HPDE6-E6E7 (cell line): ENCODE data around the gene MYOCOS.
"Not testable (repeated sequence)": the region's sequence is repeated elsewhere in the genome, so short reads cannot be mapped to it uniquely, and the experiment has no call there.

Experiments
- DNase-seq: peaks from one replicate; pipeline ENCODE4 v3.0.0; 2011; ENCODE audit warnings: missing footprints; ENCODE audit errors: extremely low spot score

MYOCOS gene

DNA sequence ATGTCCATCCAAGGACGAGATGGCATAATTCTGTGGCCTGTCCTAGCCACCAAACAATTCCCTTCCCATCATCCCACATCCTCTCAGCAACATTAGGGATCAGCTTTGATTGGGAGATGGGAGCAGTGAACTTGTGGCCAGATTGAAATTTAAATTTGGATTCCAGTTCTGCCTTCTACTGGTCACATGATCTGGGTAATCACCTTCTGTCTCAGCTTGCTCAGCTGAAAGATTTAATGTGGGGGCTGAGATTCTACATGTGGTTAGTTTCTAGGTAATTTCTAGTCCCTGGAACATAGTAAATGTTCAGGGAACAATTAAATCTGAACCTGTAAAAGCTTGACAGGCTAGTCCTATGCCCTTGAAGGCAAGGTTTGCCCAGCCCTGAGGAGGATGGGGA lies 3.2 kb downstream of the MYOCOS start:
- DNase-seq, result no peak

DNA sequence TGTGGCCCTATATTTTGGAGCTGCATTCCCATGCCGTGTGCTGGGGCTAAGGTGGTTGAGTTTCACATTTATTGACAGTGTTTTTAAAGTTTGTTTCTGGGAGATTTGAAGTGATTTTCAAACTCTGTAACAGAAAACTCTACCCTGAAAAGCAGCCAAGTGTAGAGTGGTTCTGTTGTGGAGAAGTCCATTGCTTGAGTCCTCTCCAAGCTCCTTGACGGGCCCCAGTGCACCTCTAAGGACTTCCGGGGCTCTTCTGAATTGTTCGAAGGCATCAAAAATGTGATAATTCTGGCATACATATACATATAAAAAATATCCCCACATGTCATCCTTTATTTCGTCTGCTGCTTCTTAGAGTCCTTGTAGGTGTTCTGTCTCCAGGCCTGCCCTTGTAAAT lies 5.0 kb downstream of the MYOCOS start:
- DNase-seq, result no peak

DNA sequence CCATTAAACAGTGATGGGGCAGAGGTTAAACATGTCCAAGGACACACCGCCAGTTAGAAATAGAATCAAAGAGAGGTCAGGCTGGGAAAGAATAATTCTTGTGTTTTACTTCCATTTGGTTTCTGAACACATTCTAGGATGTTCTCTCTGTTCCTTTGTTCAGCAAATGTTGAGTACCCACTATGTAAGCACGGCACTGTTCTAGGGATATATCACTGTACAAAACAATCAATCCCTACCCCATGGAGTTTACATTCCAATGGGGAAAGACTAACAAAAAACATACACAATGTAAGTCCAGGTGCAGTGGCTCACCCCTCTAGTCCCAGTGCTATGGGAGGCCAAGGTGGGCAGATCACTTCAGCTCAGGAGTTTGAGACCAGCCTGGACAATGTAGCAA lies 6.2 kb downstream of the MYOCOS start:
- DNase-seq, result no peak

DNA sequence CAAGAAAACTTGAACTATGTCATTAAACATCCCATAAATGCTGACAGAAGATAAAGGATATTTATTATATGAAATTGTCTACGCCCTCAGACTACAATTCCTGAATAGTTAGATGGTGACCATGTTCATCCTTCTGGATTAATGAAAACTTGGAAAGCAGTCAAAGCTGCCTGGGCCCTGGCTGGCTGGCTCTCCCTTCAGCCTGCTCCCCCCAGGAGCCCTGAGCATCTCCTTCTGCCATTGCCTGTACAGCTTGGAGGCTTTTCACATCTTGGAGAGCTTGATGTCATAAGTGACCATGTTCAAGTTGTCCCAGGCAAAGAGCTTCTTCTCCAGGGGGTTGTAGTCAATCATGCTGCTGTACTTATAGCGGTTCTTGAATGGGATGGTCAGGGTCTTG lies 13.6 kb downstream of the MYOCOS start:
- DNase-seq, result no peak

DNA sequence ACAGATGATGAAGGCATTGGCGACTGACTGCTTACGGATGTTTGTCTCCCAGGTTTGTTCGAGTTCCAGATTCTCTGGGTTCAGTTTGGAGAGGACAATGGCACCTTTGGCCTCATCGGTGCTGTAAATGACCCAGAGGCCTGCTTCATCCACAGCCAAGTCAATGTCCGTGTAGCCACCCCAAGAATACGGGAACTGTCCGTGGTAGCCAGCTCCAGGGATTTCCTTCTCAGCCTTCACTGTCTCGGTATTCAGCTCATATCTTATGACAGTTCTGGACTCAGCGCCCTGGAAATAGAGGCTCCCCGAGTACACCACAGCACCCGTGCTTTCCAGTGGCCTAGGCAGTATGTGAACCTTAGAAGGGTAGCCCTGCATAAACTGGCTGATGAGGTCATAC lies 14.1 kb downstream of the MYOCOS start:
- DNase-seq, result no peak

DNA sequence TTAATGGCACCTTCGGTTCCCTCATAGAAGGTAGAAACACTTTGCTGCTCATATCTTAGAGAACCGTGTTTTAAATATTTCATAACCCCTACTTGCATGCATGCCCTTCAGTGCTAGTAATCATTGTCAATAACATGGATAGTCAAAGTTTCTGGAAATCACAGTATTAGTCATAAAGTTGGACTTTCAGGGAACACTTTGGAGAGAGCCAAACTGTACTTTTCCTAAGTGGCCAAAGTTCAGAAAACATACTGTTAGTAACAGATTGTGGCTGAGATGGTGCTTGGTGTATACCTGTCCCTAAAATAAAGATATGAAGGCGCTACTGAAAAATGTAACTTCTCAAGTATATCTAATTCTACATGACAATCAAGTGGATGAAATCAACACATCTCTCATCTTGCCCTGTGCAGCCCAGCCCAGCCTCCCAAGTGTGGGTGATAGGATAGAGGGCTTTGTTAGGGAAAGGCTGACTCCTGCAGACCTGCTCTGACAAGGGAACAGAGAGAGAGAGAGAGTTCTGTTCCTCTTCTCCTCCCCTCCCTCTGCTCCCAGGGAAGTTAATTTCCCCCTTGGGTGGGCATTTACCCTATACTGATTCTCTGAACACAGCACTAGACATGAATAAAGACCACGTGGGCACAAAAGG lies 16.0 kb downstream of the MYOCOS start:
- no peak for DNase-seq

DNA sequence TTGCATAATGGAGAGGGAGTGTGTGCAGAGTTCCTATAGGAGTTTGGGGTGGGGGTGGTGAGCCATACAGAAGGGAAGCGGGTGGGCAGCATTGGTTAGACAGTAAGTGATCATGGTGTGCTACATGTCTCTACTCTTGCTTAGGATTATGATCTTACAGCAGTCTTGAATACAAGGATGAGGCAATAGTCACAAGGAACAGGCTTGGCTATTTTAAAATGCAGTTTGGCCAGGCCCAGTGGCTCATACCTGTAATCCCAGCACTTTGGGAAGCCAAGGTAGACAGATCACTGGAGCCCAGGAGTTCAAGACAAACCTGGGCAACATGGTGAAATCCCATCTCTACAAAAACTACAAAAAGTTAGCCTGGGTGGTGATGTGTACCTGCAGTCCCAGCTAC lies 18.2 kb downstream of the MYOCOS start:
- no peak for DNase-seq

DNA sequence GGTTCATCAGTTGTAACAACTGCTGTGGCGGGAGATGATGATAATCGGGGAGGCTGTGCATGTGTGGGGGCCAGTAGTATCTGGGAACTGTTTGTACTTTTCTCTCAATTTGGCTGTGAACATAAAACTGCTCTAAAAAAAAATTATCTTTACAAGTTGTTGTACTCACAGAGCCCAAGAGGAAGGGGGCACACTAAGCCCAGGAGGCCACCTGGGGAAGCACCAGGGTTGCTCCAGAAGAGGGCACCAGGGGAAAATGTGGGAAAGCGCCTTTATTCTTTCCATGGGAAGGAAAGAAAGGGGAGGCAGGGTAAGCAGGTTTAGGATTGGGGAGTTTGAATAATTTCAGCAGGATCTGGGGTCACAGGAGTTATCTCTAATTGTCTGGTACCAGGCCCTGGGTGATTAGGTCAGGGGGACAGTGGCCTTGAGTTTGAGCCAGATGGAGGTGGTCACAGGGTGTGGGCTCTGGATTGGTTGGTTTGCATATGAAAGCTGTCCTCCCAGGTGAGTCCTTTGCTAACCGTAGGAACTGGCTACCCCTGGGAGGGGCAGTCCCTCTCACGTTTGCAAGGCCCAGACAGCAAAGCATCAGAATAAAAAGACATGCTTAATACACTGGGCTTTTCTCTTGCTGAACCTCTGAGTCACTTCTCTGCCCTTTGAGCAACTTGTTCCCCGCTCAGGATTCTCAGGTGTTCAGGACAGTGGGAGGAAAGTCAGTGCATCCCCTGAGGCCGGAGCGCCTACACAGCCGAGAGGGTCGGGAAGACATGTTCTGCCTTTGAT lies 19.2 kb downstream of the MYOCOS start:
- DNase-seq, result no peak

DNA sequence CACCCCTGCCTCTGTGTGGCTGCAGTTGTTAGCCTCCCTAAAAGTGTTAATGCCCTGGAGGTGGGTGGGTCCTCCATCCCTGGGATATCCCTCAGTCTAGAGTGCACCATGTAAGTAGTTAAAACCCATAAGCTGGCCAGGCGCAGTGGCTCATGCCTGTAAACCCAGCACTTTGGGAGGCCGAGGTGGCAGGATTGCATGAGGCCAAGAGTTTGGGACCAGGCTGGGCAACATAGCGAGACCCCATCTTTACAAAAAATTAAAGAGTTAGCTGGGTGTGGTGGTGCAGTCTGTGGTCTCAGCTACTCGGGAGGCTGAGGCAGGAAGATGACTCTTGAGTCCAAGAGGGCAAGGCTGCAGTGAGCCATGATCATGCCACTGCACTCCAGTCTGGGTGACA lies 20.2 kb downstream of the MYOCOS start:
- no peak for DNase-seq

DNA sequence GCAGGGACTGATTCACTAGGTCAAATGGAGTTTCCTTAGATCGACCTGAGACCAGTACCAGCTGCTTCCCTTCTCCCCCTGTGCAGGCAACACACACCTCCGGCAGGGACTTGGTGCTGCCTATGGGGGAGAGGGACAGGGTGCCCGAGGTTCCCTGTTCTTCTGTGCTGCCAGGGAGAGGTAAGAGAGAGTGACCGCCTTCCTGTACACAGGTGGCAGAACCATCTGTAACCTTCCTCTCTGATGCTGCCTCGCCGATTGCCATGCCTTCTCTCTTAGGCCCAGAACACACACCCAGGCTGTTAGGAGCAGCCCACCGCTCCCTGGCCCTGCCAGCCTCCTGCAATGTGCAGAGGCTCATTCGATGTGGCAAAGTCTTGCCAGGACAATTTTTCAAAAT lies 21.1 kb downstream of the MYOCOS start:
- no peak for DNase-seq

DNA sequence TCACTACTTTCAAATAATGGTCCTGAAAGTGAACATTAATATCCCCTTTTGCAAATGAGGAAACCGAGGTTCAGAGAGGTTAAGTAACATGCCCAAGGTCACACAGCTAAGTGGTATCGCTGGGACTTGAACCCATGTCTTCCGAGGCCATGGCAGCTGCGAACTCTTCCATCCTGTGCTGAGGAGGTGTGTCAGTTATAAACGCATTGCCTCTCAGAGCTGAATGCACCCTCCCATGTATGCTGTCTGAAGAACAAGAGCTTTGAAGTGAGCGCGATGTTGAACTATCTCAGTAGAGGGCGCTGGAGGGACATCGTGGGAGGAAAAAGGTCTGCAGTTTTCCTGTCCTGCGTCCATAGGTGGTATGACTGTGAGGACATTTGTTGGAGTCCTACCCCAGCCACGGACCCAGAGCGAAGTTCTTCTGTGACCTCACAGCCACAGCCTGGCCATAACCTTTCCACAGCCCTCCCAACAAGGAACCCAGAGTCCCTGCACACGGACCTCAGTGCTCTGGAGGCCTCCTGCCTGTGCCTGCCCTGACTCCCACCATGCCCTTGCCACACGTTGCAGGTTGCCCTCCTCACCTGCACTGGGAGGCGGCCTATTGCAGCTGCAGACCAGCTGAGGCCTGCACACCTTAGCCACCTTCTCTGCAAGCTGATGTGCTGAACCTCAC lies 22.9 kb downstream of the MYOCOS start:
- DNase-seq, result peak; percentile 58

DNA sequence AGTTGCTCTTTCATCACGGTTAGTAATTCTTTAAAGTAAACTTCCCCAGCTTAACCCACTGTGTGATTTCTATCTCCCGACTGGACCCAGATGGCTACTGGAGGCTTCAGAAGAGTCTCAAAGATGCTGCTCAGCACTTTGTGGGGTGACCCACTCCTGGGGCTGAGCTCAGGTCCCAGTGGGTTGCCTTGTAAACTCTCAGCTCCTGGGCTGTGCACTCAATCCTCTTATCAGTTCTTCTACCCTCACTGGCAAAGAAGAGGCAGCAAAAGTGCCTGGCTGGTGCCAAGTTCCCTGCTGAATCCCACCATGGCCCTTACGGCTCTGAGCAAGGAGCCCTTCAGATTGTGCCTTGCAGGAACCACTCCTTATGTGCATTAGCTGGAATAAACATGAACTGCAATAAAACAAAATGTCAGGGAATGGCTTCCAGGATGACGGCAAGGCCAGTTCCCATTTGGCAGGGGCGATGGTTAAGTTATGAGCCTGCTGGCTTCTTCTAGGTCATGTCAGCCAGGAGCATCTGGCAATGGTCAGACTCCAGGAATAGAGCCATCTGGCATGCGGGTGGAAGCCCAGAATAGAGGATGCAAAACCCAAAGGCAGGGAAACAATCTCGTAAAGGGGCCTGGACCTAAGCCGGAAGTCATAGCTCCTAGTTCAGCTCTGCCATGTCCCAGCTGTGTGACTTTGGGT lies 23.7 kb downstream of the MYOCOS start:
- no peak for DNase-seq

DNA sequence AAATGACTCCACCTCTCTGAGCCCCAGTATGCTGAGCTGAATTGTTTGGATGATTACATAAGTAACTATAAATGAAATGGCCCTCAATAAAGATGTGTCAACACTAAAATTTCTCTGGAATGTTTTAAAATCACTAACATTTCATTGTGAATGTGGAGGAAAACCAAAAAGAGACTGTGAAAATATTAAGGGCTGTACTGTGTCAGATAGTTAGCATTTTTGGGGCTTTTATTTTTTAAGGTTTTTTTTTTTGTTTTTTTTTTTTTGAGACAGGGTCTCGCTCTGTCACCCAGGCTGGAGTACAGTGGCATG lies 24.2 kb downstream of the MYOCOS start:
- DNase-seq, result no peak

DNA sequence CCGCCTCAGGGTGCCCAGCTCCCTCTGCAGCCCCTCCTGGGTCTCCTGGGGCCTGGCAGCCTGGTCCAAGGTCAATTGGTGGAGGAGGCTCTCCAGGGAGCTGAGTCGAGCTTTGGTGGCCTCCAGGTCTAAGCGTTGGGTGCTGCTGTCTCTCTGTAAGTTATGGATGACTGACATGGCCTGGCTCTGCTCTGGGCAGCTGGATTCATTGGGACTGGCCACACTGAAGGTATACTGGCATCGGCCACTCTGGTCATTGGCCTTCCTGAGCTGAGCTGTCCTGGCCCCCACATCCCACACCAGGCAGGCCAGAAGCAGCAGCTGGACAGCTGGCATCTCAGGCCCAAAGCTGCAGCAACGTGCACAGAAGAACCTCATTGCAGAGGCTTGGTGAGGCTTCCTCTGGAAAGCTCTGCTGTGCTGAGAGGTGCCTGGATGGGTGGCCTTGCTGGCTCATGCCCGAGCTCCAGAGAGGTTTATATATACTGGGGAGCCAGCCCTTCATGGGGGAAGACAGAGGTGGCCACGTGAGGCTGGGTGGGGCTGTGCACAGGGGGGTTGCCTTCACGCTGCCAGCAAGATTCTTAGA lies 30.3 kb downstream of the MYOCOS start, which contains the start of gene MYOC:
MYOC (minus strand) TSS at position 455 of the 589 bp plus-strand sequence; CDS start at position 378, 77 bp downstream.
- no peak for DNase-seq

DNA sequence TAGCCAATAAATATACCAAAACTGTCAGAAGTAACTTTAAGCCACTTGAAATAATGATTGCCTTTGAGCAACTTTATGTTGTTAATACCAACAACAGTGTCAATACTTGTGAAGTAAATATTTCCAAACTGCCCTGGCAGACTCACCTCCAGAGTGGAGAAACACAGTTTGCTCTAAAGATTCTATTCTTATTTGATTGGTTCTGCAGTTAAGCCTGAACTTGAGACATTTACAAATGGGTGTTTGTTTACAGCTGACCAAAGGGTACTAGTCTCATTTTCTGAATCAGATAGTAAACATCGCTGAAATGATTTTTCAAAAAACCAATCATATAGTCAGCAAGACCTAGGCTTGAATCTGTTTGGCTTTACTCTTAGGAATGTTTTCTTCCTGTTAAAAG lies 31.8 kb downstream of the MYOCOS start:
- no peak for DNase-seq

DNA sequence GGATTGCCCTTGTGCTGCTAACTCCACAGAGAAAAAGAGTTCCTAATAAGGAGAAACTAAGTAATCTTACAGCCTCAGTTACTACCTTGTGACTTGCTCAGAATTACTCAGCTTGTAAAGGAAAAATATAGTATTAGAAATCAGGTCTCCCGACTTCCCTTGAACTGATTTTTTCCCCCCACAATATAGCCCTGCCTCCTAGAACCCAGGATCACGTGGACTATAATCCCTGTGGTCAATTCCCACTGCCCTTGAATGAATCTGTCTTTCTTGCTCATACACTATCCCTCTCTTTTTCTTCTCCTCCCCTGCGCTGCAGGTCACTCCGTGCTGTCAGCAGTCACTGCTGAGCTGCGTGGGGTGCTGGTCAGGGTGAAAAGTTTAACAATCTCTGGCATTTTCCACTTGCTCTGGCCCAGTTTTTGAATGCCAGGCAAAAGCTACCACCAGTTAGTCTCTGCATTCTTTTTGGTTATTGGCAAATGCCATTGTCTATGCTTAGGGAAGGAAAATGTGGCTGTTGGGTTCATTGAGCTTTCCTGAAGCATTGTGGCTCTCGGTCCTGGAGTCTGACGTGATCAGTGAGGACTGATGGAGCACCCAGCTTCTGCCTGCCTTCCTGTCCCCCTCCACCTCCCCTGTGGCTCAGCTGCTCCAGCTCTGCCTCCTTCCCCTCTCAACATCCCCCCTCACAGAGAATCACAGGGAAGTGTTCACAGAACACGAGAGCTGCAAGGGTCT lies 32.3 kb downstream of the MYOCOS start:
- no peak for DNase-seq

DNA sequence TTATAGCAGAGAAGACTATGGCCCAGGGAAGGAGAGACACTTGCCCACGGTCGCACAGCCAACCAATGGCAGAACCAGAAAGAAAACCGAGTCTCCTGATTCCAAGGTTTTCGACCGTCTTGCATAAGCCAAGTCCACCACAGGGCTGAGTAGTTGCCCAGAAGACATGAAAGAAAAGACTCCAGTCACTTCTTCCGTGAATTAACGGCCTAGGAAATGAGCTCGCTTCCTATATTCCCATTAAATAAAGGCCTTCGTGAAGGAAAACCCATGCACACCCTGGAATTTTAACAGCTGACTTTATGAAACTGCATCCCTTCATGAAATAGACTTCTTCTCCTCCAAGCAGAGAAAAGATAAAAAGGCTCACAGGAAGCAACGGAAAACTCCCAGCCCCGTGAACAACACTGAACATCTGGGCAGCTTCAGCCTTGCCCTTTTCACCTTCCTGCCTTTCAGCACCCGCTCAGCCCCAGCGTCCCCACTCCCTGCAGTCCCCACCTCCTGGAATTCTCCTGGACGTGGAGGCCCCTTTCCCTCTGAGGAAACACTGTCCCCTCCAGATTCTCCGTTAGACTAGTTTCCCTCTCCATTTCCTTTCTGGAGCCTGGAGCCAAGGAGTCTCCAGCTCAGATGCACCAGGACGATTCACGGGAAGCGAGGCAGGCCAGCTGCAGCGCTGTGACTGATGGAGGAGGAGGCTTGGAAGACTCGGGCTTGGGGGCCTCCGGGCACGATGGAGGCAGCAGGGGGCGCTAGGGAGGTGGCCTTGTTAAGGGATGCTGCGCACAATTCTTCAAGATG lies 33.1 kb downstream of the MYOCOS start:
- DNase-seq, result no peak

DNA sequence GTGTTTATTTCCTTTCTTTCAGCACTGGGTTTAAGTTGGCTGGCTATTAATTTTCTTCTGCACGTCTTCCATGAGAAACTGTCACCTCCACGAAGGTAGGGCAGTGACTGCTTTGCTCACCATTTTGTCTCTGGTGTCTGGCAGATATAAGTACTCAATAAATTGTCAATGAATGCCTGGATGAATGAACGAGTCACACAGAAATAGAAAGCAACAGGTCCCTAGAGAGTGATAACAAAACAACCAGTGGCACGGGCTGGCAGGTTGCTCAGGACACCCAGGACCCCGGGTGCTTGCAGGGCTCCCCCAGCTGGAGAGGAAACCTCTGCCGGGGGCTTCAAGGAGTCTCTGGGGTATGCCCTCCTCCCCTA lies 33.7 kb downstream of the MYOCOS start:
- no peak for DNase-seq

DNA sequence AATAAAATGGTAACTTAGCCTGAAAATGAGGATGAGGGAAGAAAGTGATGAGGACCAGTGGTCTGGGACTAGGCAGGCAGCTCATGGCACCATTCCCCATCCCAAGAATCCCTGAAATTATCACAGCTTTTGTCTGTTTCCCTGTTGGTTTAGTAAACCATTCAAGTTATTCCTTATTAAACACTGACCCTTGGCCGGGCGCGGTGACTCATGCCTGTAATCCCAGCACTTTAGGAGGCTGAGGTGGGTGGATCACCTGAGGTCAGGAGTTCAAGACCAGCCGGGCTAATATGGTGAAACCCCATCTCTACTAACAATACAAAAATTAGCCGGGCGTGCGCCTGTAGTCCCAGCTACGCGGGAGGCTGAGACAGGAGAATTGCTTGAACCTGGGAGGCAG lies 34.2 kb downstream of the MYOCOS start:
- DNase-seq, result not testable (repeated sequence)

DNA sequence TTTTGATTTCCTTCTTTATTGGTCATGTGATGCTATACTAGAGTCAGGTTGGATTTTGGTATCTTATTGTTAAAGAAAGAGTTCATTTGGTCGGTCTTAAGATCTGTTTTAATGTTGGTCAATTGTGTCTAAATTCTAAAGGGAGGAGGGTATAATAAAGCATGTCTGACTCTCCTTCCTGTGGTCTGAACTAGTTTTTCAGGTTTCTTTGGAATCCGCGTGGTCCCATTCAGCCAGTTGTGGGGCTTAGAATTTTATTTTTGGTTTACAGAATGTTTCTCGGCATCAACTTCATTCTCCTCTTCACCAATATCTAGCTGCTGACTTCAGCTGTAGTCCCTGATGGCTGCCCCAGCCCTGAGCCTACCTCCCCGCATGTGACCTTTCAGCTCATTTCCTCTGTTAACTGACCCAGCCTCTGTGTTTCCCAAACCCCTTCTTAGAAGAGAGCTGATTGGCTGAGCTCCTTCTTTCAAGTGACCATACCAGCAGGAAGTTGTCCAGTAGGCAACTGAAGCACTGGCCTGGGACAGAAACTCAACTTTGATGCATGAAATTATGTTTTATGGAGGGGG lies 39.1 kb downstream of the MYOCOS start:
- no peak for DNase-seq
